Natural killer cell (primary cell): Measurements from ENCODE around the gene GLIS1. TPM values are rescaled to one million over a fixed set of nuclear protein-coding genes. Genes with fewer than 3 reads are reported as not detected.

Experiments used
- ATAC-seq, 3 donors: fragments of 150-1000 bp in 2 of 3; fragments of 200-7000 bp in 1 of 3; cut with Tn5 transposase; 1 replicate in 1 of 3; 2 replicates in 2 of 3; pipeline ENCODE4 v1.10.0; 2021; ENCODE audit warnings: mild to moderate bottlenecking in 2 of 3, moderate library complexity in 2 of 3
- DNase-seq, 2 donors: peaks; one replicate each; pipeline versions ENCODE4 v3.0.0 to v3.0.0-alpha.2; 2013 to 2021; ENCODE audit warnings: mixed read lengths in 1 of 2
- H3K27ac ChIP-seq: one replicate; pipeline ENCODE4 v1.5.1; 2013; ENCODE audit warnings: mild to moderate bottlenecking, low read length
- H3K27me3 ChIP-seq: one replicate; pipeline ENCODE4 v1.6.1; 2013; ENCODE audit warnings: low read length; ENCODE audit not compliant: control insufficient read depth, insufficient read depth
- H3K36me3 ChIP-seq: one replicate; pipeline ENCODE4 v1.6.1; 2013; ENCODE audit warnings: low read length; ENCODE audit not compliant: control insufficient read depth, insufficient read depth
- H3K4me1 ChIP-seq: one replicate; pipeline ENCODE4 v1.6.1; 2013; ENCODE audit warnings: low read length; ENCODE audit not compliant: control insufficient read depth, insufficient read depth
- H3K4me3 ChIP-seq: one replicate; pipeline ENCODE4 v1.5.1; 2013; ENCODE audit warnings: low read length
- H3K9me3 ChIP-seq: one replicate; pipeline ENCODE4 v1.6.1; 2013; ENCODE audit warnings: low read length; ENCODE audit not compliant: control insufficient read depth, insufficient read depth
- H3K27ac Mint-ChIP-seq, 2 donors: one replicate each; pipeline ENCODE4 v1.8.0; 2022; ENCODE audit warnings: mild to moderate bottlenecking in 2 of 2, mixed read lengths in 2 of 2, moderate library complexity in 1 of 2
- H3K27me3 Mint-ChIP-seq, 2 donors: one replicate each; pipeline ENCODE4 v1.8.0; 2022; ENCODE audit warnings: low read depth in 2 of 2, mixed read lengths in 2 of 2
- H3K36me3 Mint-ChIP-seq: one replicate; pipeline ENCODE4 v1.8.0; 2022; ENCODE audit warnings: mixed read lengths
- H3K4me1 Mint-ChIP-seq, 2 donors: one replicate each; pipeline ENCODE4 v1.8.0; 2022; ENCODE audit warnings: mixed read lengths in 2 of 2
- H3K4me3 Mint-ChIP-seq: one replicate; pipeline ENCODE4 v1.8.0; 2022; ENCODE audit warnings: mild to moderate bottlenecking, moderate library complexity, mixed read lengths
- H3K9me3 Mint-ChIP-seq, 2 donors: one replicate each; pipeline ENCODE4 v1.8.0; 2022; ENCODE audit warnings: mixed read lengths in 2 of 2
- CTCF ChIP-seq: fragments of 200-600 bp; IDR thresholded peaks from one replicate; pipeline ENCODE4 v1.8.0; 2022; ENCODE audit warnings: antibody characterized with exemption
- WGBS: methylation state at CpG from one replicate; pipeline ENCODE4 v1.1.7; 2013; ENCODE audit warnings: missing lambda C conversion rate; ENCODE audit not compliant: insufficient coverage; 5-methylcytosine and 5-hydroxymethylcytosine counted together
- intact Hi-C: fragments of 100-400 bp; cut with micrococcal nuclease; formaldehyde crosslinking; loops from one replicate; pipeline ENCODE4 v1.14.2; 2022
- total RNA-seq, 4 donors: library from RNA; stranded (reverse); fragments of 120-200 nt in 1 of 4; gene quantifications; one replicate each; pipeline versions ENCODE4 v1.2.3 to v1.2.4, GENCODE V29; 2013 to 2022

GLIS1 gene
- total RNA-seq, 3 donors from 2014 or later (not counting 1 experiment from before 2014, with no cell fraction given) = not detected

GRCh38 chr1:53754484-53755312, 15.7 kb upstream of the GLIS1 start:
- H3K27ac Mint-ChIP-seq = no peak overlapping the region
- Histone ChIP-seq H3K9me3 (no peaks in the 10 kb centered on the region), H3K4me1 (no peaks in the 10 kb centered on the region), H3K27me3 (no peaks in the 10 kb centered on the region), H3K27ac (no peak overlapping the region), H3K36me3 (no peaks in the 10 kb centered on the region), H3K4me3 (no peak overlapping the region)
- H3K4me1 Mint-ChIP-seq = no peaks in the 10 kb centered on the region
- TF ChIP-seq CTCF = peak; percentile 70
- no peaks in the 10 kb centered on the region for H3K27me3 Mint-ChIP-seq
- ATAC-seq = peak in 1 of 3 donors; percentile 65
- 76% methylated on average over 5 of the region's 6 CpGs for WGBS
- peak in 1 of 2 donors; percentile 58 for DNase-seq
- intact Hi-C loops = loop anchor here (1.0 to 2.0 kb wide), 2 partner anchors 269 to 476 kb away; no protein-coding TSS in a partner anchor
- H3K4me3 Mint-ChIP-seq = no peak overlapping the region
- H3K36me3 Mint-ChIP-seq = no peaks in the 10 kb centered on the region
- no peaks in the 10 kb centered on the region for H3K9me3 Mint-ChIP-seq

- Mint-ChIP-seq H3K9me3 (no peaks in the 10 kb centered on the region), H3K36me3 (no peaks in the 10 kb centered on the region), H3K27ac (no peak overlapping the region), H3K4me3 (no peak overlapping the region), H3K27me3 (peaks cover 6 to 7% of the 10 kb centered on the region in 2 donors), H3K4me1 (no peaks in the 10 kb centered on the region)
- 87% methylated on average over 6 of the region's 6 CpGs for WGBS
- ATAC-seq (no peak), DNase-seq (no peak)
- no peaks in the 10 kb centered on the region for H3K27me3 ChIP-seq
- no peaks in the 10 kb centered on the region for H3K9me3 ChIP-seq
- intact Hi-C loops = no loop called here
- no peaks in the 10 kb centered on the region for H3K4me1 ChIP-seq
- no peak overlapping the region for H3K27ac ChIP-seq
- no peak overlapping the region for H3K4me3 ChIP-seq
- H3K36me3 ChIP-seq = no peaks in the 10 kb centered on the region
- no peak for TF ChIP-seq CTCF
Observed at GRCh38 chr1:53752281-53752680, 13.3 kb upstream of the GLIS1 start.

DNA sequence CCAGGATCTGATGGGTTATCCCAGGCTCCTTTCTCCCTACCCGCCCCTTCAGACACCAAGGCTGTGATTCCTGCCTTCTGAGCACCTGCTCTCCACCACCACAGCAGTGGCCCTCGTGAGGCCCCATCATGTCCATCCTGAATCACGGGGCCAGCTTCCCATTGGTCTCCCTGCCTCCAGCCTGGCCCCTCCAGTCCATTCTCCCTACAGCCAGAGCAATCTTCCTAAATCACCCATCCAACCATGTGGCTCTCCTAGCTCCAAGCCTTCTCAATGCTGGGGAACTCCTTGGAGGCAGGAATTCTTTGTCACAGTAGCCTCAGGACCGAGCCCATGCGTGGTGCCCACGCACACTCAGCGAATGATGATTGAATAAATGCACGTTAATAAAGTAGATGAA, 8.9 kb upstream of the GLIS1 start:
- Mint-ChIP-seq H3K27me3 (peaks cover 20 to 25% of the 10 kb centered on the region in 2 donors), H3K36me3 (peaks cover 6% of the 10 kb centered on the region), H3K4me3 (no peak overlapping the region), H3K9me3 (peaks cover 0 to under 1% of the 10 kb centered on the region in 2 donors), H3K4me1 (no peaks in the 10 kb centered on the region), H3K27ac (no peak overlapping the region)
- no peak for TF ChIP-seq CTCF
- DNase-seq (no peak), ATAC-seq (no peak)
- intact Hi-C loops = no loop called here
- Histone ChIP-seq H3K4me3 (no peak overlapping the region), H3K27ac (no peak overlapping the region), H3K36me3 (no peaks in the 10 kb centered on the region), H3K27me3 (no peaks in the 10 kb centered on the region), H3K4me1 (no peaks in the 10 kb centered on the region), H3K9me3 (no peaks in the 10 kb centered on the region)
- WGBS = 88% methylated on average over 8 of the region's 8 CpGs
